ENCODE measurements around the gene FANCL.
"Not testable (repeated sequence)": the region's sequence is repeated elsewhere in the genome, so short reads cannot be mapped to it uniquely, and the experiment has no call there.

Gene FANCL

GRCh38 chr2:58145769-58146168 lies 95.4 kb downstream of the FANCL start:
- not testable (repeated sequence) for DNase-seq (ENCODE audit: low spot score)

GRCh38 chr2:58140508-58141072 lies 100.5 kb downstream of the FANCL start:
- no peak for DNase-seq (ENCODE audit: low spot score)

GRCh38 chr2:58138396-58139030 lies 102.6 kb downstream of the FANCL start:
- no peak for DNase-seq (ENCODE audit: low spot score)

GRCh38 chr2:58137856-58138255 lies 103.3 kb downstream of the FANCL start:
- DNase-seq (ENCODE audit: low spot score), result no peak

GRCh38 chr2:58137221-58137620 lies 103.9 kb downstream of the FANCL start:
- peak; percentile 46 for DNase-seq (ENCODE audit: low spot score)

GRCh38 chr2:58135861-58136260 lies 105.3 kb downstream of the FANCL start:
- no peak for DNase-seq (ENCODE audit: low spot score)

GRCh38 chr2:58133395-58133794 lies 107.7 kb downstream of the FANCL start:
- no peak for DNase-seq (ENCODE audit: low spot score)

- DNase-seq (ENCODE audit: low spot score), result peak; percentile 26
These were observed 109.7 kb downstream of the FANCL start for GRCh38 chr2:58131191-58132011.

GRCh38 chr2:58130238-58130637 lies 110.9 kb downstream of the FANCL start:
- DNase-seq (ENCODE audit: low spot score), result no peak

GRCh38 chr2:58127111-58127510 lies 114.0 kb downstream of the FANCL start:
- no peak for DNase-seq (ENCODE audit: low spot score)

GRCh38 chr2:58122540-58122939 lies 118.6 kb downstream of the FANCL start:
- DNase-seq (ENCODE audit: low spot score), result no peak

GRCh38 chr2:58122040-58122439 lies 119.1 kb downstream of the FANCL start:
- DNase-seq (ENCODE audit: low spot score), result no peak

GRCh38 chr2:58120626-58121229 lies 120.4 kb downstream of the FANCL start:
- DNase-seq (ENCODE audit: low spot score), result peak; percentile 10

GRCh38 chr2:58113563-58113962 lies 127.6 kb downstream of the FANCL start:
- DNase-seq (ENCODE audit: low spot score), result not testable (repeated sequence)

- no peak for DNase-seq (ENCODE audit: low spot score)
These were observed 130.4 kb downstream of the FANCL start for GRCh38 chr2:58110765-58111164.

GRCh38 chr2:58109481-58109880 lies 131.6 kb downstream of the FANCL start:
- DNase-seq (ENCODE audit: low spot score), result no peak
